Tibial nerve (tissue), 4 donors: ENCODE data around the gene DDX56. TPM values are rescaled to one million over a fixed set of nuclear protein-coding genes. Genes with fewer than 3 reads are reported as not detected.

Experiments used
- DNase-seq, 2 donors: peaks; one replicate each; pipeline ENCODE4 v3.0.0-alpha.2; 2019; ENCODE audit warnings: low spot score in 2 of 2
- H3K27ac ChIP-seq, 4 donors: fragments of 200-600 bp; sonication (generic) in 3 of 4; one replicate each; pipeline ENCODE4 v1.5.1; 2017 to 2019; ENCODE audit warnings: mild to moderate bottlenecking in 1 of 4
- H3K27me3 ChIP-seq, 2 donors: fragments of 200-600 bp; sonication (generic) in 1 of 2; one replicate each; pipeline versions ENCODE4 v1.5.1 to v1.6.0; 2017 to 2019
- H3K36me3 ChIP-seq, 3 donors: fragments of 200-600 bp; sonication (generic); one replicate each; pipeline ENCODE4 v1.5.1; 2018 to 2019
- H3K4me1 ChIP-seq, 4 donors: fragments of 200-600 bp; sonication (generic) in 3 of 4; one replicate each; pipeline ENCODE4 v1.5.1; 2017 to 2019
- H3K4me3 ChIP-seq, 4 donors: fragments of 200-600 bp; sonication (generic) in 3 of 4; one replicate each; pipeline ENCODE4 v1.5.1; 2017 to 2019; ENCODE audit warnings: mild to moderate bottlenecking in 1 of 4, moderate library complexity in 1 of 4
- H3K9me3 ChIP-seq, 4 donors: fragments of 200-600 bp; sonication (generic) in 3 of 4; one replicate each; pipeline ENCODE4 v1.5.1; 2017 to 2019
- CTCF ChIP-seq, 5 experiments: fragments of 200-600 bp in 3 of 5; fragments of 450-650 bp in 2 of 5; sonication (generic) in 3 of 5; IDR thresholded peaks; one replicate each; pipeline ENCODE4 v1.5.1; 2016 to 2019; ENCODE audit warnings: antibody characterized with exemption in 5 of 5, mild to moderate bottlenecking in 3 of 5, moderate library complexity in 2 of 5
- EP300 ChIP-seq, 2 donors: sonication (generic); formaldehyde crosslinking; IDR thresholded peaks; one replicate each; pipeline ENCODE4 v1.6.1; 2017; ENCODE audit warnings: antibody characterized with exemption in 2 of 2, mild to moderate bottlenecking in 1 of 2
- POLR2A ChIP-seq, 2 donors: fragments of 450-650 bp; IDR thresholded peaks; one replicate each; pipeline ENCODE4 v1.6.1; 2017; ENCODE audit warnings: antibody characterized with exemption in 2 of 2, mild to moderate bottlenecking in 2 of 2, moderate library complexity in 2 of 2
- WGBS, 2 donors: methylation state at CpG; one replicate each; pipeline ENCODE4 v1.1.5; 2018; 5-methylcytosine and 5-hydroxymethylcytosine counted together
- total RNA-seq, 4 donors: library from RNA; depleted of rRNA; stranded (reverse); fragments of >200 nt; gene quantifications; one replicate each; pipeline ENCODE4 v1.1.0, GENCODE V29; 2016

The DDX56 gene
- total RNA-seq, 4 donors from 2014 or later: 42.4 to 59.1 (median 56.5) TPM

DNA sequence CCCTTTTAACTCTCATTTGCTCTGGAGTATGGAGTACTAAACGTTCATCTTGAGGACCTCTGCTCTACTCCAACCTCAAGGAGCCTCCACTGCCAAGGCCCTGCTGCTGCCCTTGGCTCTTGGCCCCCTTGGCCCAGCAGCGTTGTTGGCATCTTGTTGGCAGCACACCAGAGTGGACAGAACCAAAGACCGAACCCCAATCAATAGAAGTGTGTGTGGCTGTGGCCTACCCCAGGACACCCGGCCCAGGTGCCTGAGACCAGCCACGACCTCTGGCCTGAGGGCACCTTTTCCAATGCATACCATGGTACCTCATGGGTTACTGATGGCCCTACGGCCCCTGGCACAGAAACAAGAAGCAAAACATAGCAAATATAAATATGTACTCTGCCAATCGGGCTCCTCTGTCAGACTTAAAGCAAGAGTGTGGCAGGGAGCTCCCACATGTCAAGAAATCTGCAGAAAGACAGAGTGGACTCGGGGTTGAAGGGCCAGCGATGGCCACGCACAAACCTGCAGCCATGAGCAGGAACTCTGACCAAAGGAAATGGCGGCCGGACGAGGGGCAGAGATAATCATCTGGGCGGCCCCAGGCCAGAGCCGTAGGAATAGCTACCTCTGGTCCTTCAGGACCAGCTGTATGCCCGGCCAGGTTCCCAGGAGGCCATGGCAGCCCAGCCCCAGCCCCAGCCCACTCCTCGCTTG is 35.5 kb downstream of the DDX56 start:
- Histone ChIP-seq H3K27me3 (no peaks in the 10 kb centered on the region), H3K9me3 (no peaks in the 10 kb centered on the region), H3K4me3 (no peak overlapping the region), H3K36me3 (no peaks in the 10 kb centered on the region), H3K27ac (no peak overlapping the region), H3K4me1 (no peaks in the 10 kb centered on the region)
- TF ChIP-seq POLR2A (IDR thresholded peaks at IDR 0.05) (no peak), CTCF (IDR thresholded peaks at IDR 0.05) (no peak), EP300 (IDR thresholded peaks at IDR 0.05) (no peak)
- WGBS, 2 donors: 83 to 85% methylated on average over 17 of the region's 17 CpGs
- DNase-seq: no peak

- Histone ChIP-seq H3K36me3 (no peaks in the 10 kb centered on the region), H3K27me3 (no peaks in the 10 kb centered on the region), H3K9me3 (no peaks in the 10 kb centered on the region), H3K4me1 (no peaks in the 10 kb centered on the region), H3K4me3 (no peak overlapping the region), H3K27ac (no peak overlapping the region)
- WGBS, 2 donors: 86 to 92% methylated on average over 6 of the region's 6 CpGs
- TF ChIP-seq EP300 (IDR thresholded peaks at IDR 0.05) (no peak), POLR2A (IDR thresholded peaks at IDR 0.05) (no peak), CTCF (IDR thresholded peaks at IDR 0.05) (no peak)
- no peak for DNase-seq
Observed at GRCh38 chr7:44537442-44537841, 36.3 kb downstream of the DDX56 start.

DNA sequence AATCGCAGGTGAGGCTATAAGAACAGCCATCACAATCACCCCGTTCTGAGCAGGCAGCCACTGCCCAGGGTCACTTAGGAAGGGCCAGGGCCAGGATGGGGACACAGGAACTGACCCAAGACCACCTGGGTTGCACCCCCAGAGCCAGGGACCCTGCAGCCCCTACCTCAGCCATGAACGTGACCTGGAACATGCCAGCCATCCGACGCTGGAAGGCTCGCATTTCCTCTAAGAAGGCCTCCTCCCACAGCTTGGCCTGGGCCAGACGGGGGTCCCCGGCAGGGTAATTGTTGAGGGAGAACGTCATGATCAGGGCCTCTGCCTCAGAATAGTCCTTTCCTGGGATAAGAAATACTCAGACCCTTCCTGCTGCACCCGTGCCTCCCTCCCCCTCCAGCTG is 37.6 kb downstream of the DDX56 start:
- TF ChIP-seq POLR2A (IDR thresholded peaks at IDR 0.05) (no peak), EP300 (IDR thresholded peaks at IDR 0.05) (no peak), CTCF (IDR thresholded peaks at IDR 0.05) (no peak)

DNA sequence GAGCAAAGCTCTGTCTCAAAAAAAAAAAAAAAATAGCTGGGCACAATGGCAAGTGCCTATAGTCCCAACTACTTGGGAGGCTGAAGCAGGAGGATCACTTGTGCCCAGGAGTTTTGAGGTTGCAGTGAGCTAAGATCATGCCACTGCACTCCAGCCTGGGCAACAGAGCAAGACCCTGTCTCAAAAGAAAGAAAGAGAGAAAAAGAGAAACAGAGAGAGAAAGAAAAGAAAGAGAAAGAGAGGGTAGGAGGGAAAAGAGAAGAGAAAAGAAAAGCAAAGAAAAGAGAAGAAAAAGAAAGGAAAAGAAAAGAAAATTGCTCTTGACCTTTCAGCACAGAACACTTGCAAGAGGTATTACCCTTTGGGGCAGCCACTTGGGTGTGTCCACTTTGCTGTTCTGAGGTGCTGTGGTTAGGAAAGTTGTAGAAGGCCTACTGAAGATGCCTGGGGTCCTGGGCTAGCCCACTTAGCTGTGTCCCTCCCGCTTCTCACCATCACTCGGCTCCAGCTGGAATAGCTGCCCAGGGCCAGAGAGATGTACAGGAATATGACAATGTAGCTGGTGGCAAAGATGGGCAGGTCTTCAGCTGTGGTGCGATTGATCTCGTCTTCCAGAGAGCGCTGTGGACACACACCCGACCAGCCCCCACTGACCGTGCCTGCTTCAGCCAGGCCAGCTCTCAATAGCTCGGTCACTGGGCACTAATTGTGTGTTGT is 38.2 kb downstream of the DDX56 start:
- no peak for DNase-seq
- H3K4me3 ChIP-seq: no peak overlapping the region
- WGBS, 2 donors: 86 to 91% methylated on average over 8 of the region's 8 CpGs
- H3K27me3 ChIP-seq: no peaks in the 10 kb centered on the region
- no peaks in the 10 kb centered on the region for H3K36me3 ChIP-seq
- TF ChIP-seq CTCF (IDR thresholded peaks at IDR 0.05) (no peak), EP300 (IDR thresholded peaks at IDR 0.05) (no peak), POLR2A (IDR thresholded peaks at IDR 0.05) (no peak)
- no peak overlapping the region for H3K27ac ChIP-seq
- no peaks in the 10 kb centered on the region for H3K4me1 ChIP-seq
- no peaks in the 10 kb centered on the region for H3K9me3 ChIP-seq

More for the DNA sequence above, 37.6 kb downstream of the DDX56 start:
- Histone ChIP-seq H3K4me1 (no peaks in the 10 kb centered on the region), H3K4me3 (no peak overlapping the region), H3K27ac (no peak overlapping the region), H3K9me3 (no peaks in the 10 kb centered on the region), H3K36me3 (no peaks in the 10 kb centered on the region), H3K27me3 (no peaks in the 10 kb centered on the region)
- DNase-seq: no peak
- WGBS, 2 donors: 70 to 72% methylated on average over 8 of the region's 10 CpGs

- Histone ChIP-seq H3K36me3 (no peaks in the 10 kb centered on the region), H3K4me3 (no peak overlapping the region), H3K9me3 (peaks cover 0 to 3% (median 0%) of the 10 kb centered on the region in 4 donors), H3K27ac (no peak overlapping the region), H3K4me1 (no peaks in the 10 kb centered on the region), H3K27me3 (no peaks in the 10 kb centered on the region)
- no peak for DNase-seq
- TF ChIP-seq POLR2A (IDR thresholded peaks at IDR 0.05): no peak
- peak in 3 of 5 experiments; percentile 14 to 37 (median 22) for TF ChIP-seq CTCF (IDR thresholded peaks at IDR 0.05)
- WGBS, 2 donors: 63 to 81% methylated on average over 3 to 5 of the region's 7 CpGs
Observed at GRCh38 chr7:44534501-44534900, 39.2 kb downstream of the DDX56 start.
